ELR (cell line): ENCODE results near the gene ABHD17A.
"Not testable (repeated sequence)": the region's sequence is repeated elsewhere in the genome, so short reads cannot be mapped to it uniquely, and the experiment has no call there.

Source experiments
- DNase-seq: peaks from one replicate; pipeline ENCODE4 v3.0.0-alpha.2; 2015; ENCODE audit warnings: low read depth

The ABHD17A gene

GRCh38 chr19:1910177-1910576 lies 24.9 kb upstream of the ABHD17A start:
- no peak for DNase-seq

- DNase-seq: no peak
These were observed 24.4 kb upstream of the ABHD17A start for GRCh38 chr19:1909761-1910080.

- DNase-seq: no peak
These were observed 23.0 kb upstream of the ABHD17A start for GRCh38 chr19:1908364-1908678.

GRCh38 chr19:1907563-1908363 lies 22.5 kb upstream of the ABHD17A start:
- DNase-seq: peak; percentile 52

GRCh38 chr19:1906985-1907562 lies 21.8 kb upstream of the ABHD17A start:
- no peak for DNase-seq

GRCh38 chr19:1905863-1906375 lies 20.6 kb upstream of the ABHD17A start:
- DNase-seq: no peak

- peak; percentile 99 for DNase-seq
These were observed 20.0 kb upstream of the ABHD17A start, which contains the start of the genes ADAT3 and SCAMP4 for GRCh38 chr19:1905110-1905862. Gene ADAT3 (plus strand): TSS chr19:1905399. CDS start chr19:1912048, 6,649 bp downstream. Gene SCAMP4 (plus strand): TSS chr19:1905399. CDS start chr19:1915020, 9,621 bp downstream.

- DNase-seq: no peak
These were observed 19.5 kb upstream of the ABHD17A start for GRCh38 chr19:1904860-1905109.

- DNase-seq: no peak
These were observed 17.6 kb upstream of the ABHD17A start for GRCh38 chr19:1902923-1903322.

GRCh38 chr19:1901940-1902404 lies 16.7 kb upstream of the ABHD17A start:
- DNase-seq: no peak

- no peak for DNase-seq
These were observed 11.2 kb upstream of the ABHD17A start for GRCh38 chr19:1896508-1896907.

- no peak for DNase-seq
These were observed 8.5 kb upstream of the ABHD17A start for GRCh38 chr19:1893791-1894190.

- DNase-seq: no peak
These were observed 4.6 kb upstream of the ABHD17A start for GRCh38 chr19:1889907-1890306.

- no peak for DNase-seq
These were observed 3.1 kb upstream of the ABHD17A start for GRCh38 chr19:1888385-1888784.

- not testable (repeated sequence) for DNase-seq
These were observed 1.1 kb upstream of the ABHD17A start for GRCh38 chr19:1886360-1886759.

GRCh38 chr19:1884719-1885334 lies 469 bp downstream of the ABHD17A start:
- peak; percentile 48 for DNase-seq

- no peak for DNase-seq
These were observed 991 bp downstream of the ABHD17A start for GRCh38 chr19:1884291-1884718.

GRCh38 chr19:1883784-1884183 lies 1.5 kb downstream of the ABHD17A start:
- no peak for DNase-seq

- no peak for DNase-seq
These were observed 2.3 kb downstream of the ABHD17A start for GRCh38 chr19:1882786-1883692.

- no peak for DNase-seq
These were observed 3.1 kb downstream of the ABHD17A start for GRCh38 chr19:1882089-1882785.
